Loucy (cell line): ENCODE results near the gene SLC6A11.

Experiments used
- CTCF ChIP-seq: fragments of 200-600 bp; sonication (generic); conservative IDR thresholded peaks from 2 replicates; pipeline ENCODE4 v1.5.1; 2014; ENCODE audit warnings: mild to moderate bottlenecking, antibody characterized with exemption, low read length
- EZH2phosphoT487 ChIP-seq: fragments of 200-600 bp; IDR thresholded peaks from 2 replicates; pipeline ENCODE4 v1.6.1; 2018; ENCODE audit warnings: antibody characterized with exemption, mild to moderate bottlenecking, moderate library complexity, borderline replicate concordance

- no peak for TF ChIP-seq CTCF
- no peak for TF ChIP-seq EZH2phosphoT487
Observed at GRCh38 chr3:10843378-10843777, 27.4 kb downstream of the SLC6A11 start.
